ENCODE results near the gene PLK4.
"Not testable (repeated sequence)": the region's sequence is repeated elsewhere in the genome, so short reads cannot be mapped to it uniquely, and the experiment has no call there.

DNA sequence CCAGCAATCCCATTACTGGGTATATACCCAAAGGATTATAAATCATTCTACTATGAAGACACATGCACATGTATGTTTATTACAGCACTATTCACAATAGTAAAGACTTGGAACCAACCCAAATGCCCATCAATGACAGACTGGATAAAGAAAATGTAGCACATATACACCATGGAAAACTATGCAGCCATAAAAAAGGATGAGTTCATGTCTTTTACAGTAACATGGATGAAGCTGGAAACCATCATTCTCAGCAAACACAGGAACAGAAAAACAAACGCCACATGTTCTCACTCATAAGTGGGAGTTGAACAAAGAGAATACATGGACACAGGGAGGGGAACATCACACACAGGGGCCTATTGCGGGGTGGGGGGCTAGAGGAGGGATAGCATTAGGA is 45.0 kb downstream of the PLK4 start:
- TF ChIP-seq POLR2A (IDR thresholded peaks at IDR 0.05), result not testable (repeated sequence)
- TF ChIP-seq, protein P1, sequence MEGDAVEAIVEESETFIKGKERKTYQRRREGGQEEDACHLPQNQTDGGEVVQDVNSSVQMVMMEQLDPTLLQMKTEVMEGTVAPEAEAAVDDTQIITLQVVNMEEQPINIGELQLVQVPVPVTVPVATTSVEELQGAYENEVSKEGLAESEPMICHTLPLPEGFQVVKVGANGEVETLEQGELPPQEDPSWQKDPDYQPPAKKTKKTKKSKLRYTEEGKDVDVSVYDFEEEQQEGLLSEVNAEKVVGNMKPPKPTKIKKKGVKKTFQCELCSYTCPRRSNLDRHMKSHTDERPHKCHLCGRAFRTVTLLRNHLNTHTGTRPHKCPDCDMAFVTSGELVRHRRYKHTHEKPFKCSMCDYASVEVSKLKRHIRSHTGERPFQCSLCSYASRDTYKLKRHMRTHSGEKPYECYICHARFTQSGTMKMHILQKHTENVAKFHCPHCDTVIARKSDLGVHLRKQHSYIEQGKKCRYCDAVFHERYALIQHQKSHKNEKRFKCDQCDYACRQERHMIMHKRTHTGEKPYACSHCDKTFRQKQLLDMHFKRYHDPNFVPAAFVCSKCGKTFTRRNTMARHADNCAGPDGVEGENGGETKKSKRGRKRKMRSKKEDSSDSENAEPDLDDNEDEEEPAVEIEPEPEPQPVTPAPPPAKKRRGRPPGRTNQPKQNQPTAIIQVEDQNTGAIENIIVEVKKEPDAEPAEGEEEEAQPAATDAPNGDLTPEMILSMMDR (IDR thresholded peaks at IDR 0.05), result not testable (repeated sequence)
